MCF 10A (cell line): ENCODE measurements around the gene IMMP2L. TPM values are rescaled to one million over a fixed set of nuclear protein-coding genes. Genes with fewer than 3 reads are reported as not detected.
"Not testable (repeated sequence)": the region's sequence is repeated elsewhere in the genome, so short reads cannot be mapped to it uniquely, and the experiment has no call there.

ENCODE experiments used
- BruUV-seq: library from RNA; stranded (reverse); fragments of 400-500 nt; replicated peaks from 2 replicates; lab custom pipeline; 2021; lab: Mats Ljungman, UMichigan
- CTCF ChIA-PET: fragments of 300-600 bp; sonication (Branson Sonifier 250); formaldehyde crosslinking; extraction: SDS; loops from one replicate; lab custom pipeline; 2021; ENCODE audit warnings: antibody characterized with exemption, inconsistent platforms; lab: Yijun Ruan, JAX
- POLR2A ChIA-PET: fragments of 300-600, 350-650 bp; sonication (Branson Sonifier 250); formaldehyde crosslinking; extraction: SDS; loops from one replicate; lab custom pipeline; 2020; ENCODE audit warnings: antibody characterized with exemption, inconsistent platforms; lab: Yijun Ruan, JAX
- DNase-seq: peaks from one replicate; pipeline ENCODE4 v3.0.0-alpha.2; 2018; ENCODE audit not compliant: unreplicated experiment
- H3K27ac Mint-ChIP-seq: one replicate; pipeline ENCODE4 v1.8.0; 2022; ENCODE audit warnings: mild to moderate bottlenecking, low read depth, mixed read lengths; ENCODE audit not compliant: unreplicated experiment
- H3K27me3 Mint-ChIP-seq: one replicate; pipeline ENCODE4 v1.8.0; 2022; ENCODE audit warnings: mixed read lengths; ENCODE audit not compliant: insufficient read depth, unreplicated experiment
- H3K36me3 Mint-ChIP-seq: one replicate; pipeline ENCODE4 v1.8.0; 2022; ENCODE audit warnings: mild to moderate bottlenecking, moderate library complexity, mixed read lengths; ENCODE audit not compliant: insufficient read depth, unreplicated experiment
- H3K4me1 Mint-ChIP-seq: one replicate; pipeline ENCODE4 v1.8.0; 2022; ENCODE audit warnings: mixed read lengths; ENCODE audit not compliant: insufficient read depth, unreplicated experiment
- H3K4me3 Mint-ChIP-seq: one replicate; pipeline ENCODE4 v1.8.0; 2022; ENCODE audit warnings: mild to moderate bottlenecking, moderate library complexity, mixed read lengths; ENCODE audit not compliant: unreplicated experiment
- H3K9me3 Mint-ChIP-seq: one replicate; pipeline ENCODE4 v1.8.0; 2022; ENCODE audit warnings: mixed read lengths; ENCODE audit not compliant: unreplicated experiment
- intact Hi-C: fragments of 100-400 bp; cut with micrococcal nuclease; formaldehyde crosslinking; loops from 2 replicates; pipeline ENCODE4 v1.14.1; 2022
- total RNA-seq: library from RNA; stranded (reverse); gene quantifications from 2 replicates; pipeline ENCODE4 v1.2.3, GENCODE V29; 2022
- TF ChIP-seq, protein P1 (sequence below): fragments of 200-600 bp; IDR thresholded peaks from one replicate; pipeline ENCODE4 v1.8.0; 2022; ENCODE audit warnings: antibody characterized with exemption, mild to moderate bottlenecking; ENCODE audit not compliant: unreplicated experiment

The IMMP2L gene
- total RNA-seq, 1 experiment from 2014 or later = 23.7 TPM

DNA sequence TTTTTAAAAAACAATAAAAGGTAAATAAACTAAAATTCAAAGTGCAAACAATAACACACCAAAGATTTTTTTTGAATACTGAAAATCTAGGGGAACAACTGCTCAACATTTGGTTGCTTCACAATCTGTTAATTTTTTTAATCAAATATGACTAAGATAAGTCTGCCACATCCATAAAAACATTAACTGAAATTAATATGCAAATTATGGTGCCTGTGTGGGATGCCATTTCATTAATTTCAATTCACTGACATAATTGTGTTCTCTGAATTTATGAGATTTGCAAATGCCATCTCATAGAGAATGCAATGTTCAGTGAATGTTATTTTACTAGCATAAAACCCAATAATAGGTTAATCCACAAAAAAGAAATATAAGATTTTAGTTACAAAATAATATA, 237.5 kb downstream of the IMMP2L start:
- ChIA-PET CTCF (interaction anchor here (0.7 kb wide), 1 partner anchor 168 kb away, joined by 3 read pairs; no protein-coding TSS in a partner anchor), POLR2A (interaction anchor here (0.5 kb wide), 1 partner anchor 988 kb away, joined by 4 read pairs; no protein-coding TSS in a partner anchor)
- no TSS peak for BruUV-seq
- no peak overlapping the region for H3K27ac Mint-ChIP-seq
- H3K9me3 Mint-ChIP-seq = no peaks in the 10 kb centered on the region
- H3K4me1 Mint-ChIP-seq = no peaks in the 10 kb centered on the region
- intact Hi-C loops = no loop called here
- H3K4me3 Mint-ChIP-seq = no peak overlapping the region
- no peak for DNase-seq
- no peaks in the 10 kb centered on the region for H3K36me3 Mint-ChIP-seq
- H3K27me3 Mint-ChIP-seq = no peaks in the 10 kb centered on the region
- TF ChIP-seq, protein P1, sequence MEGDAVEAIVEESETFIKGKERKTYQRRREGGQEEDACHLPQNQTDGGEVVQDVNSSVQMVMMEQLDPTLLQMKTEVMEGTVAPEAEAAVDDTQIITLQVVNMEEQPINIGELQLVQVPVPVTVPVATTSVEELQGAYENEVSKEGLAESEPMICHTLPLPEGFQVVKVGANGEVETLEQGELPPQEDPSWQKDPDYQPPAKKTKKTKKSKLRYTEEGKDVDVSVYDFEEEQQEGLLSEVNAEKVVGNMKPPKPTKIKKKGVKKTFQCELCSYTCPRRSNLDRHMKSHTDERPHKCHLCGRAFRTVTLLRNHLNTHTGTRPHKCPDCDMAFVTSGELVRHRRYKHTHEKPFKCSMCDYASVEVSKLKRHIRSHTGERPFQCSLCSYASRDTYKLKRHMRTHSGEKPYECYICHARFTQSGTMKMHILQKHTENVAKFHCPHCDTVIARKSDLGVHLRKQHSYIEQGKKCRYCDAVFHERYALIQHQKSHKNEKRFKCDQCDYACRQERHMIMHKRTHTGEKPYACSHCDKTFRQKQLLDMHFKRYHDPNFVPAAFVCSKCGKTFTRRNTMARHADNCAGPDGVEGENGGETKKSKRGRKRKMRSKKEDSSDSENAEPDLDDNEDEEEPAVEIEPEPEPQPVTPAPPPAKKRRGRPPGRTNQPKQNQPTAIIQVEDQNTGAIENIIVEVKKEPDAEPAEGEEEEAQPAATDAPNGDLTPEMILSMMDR = no peak

DNA sequence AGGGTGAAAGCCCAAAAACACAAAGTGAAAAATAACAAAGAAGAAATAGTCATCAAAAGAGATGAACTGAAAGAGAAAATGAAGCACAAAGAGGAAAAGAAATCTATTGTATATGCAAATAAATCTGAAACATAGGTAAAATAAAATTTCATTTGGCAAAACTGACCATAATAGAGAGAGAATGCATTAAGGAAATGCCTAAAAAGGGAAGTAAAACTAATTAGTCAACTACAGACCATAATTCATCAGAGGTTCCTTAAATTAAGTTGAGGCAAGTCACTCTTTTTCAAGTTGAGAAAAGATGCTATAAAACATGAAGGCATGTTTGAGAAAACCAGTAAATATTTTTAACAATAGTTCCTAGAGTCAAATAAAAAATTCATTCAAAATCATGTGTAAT, 238.1 kb downstream of the IMMP2L start:
- no peaks in the 10 kb centered on the region for H3K4me1 Mint-ChIP-seq
- H3K27me3 Mint-ChIP-seq = no peaks in the 10 kb centered on the region
- CTCF ChIA-PET = no interaction called here
- POLR2A ChIA-PET = no interaction called here
- H3K9me3 Mint-ChIP-seq = no peaks in the 10 kb centered on the region
- no peak for DNase-seq
- H3K36me3 Mint-ChIP-seq = no peaks in the 10 kb centered on the region
- no peak overlapping the region for H3K27ac Mint-ChIP-seq
- H3K4me3 Mint-ChIP-seq = no peak overlapping the region
- BruUV-seq = no TSS peak
- TF ChIP-seq, protein P1 = no peak
- intact Hi-C loops = no loop called here

DNA sequence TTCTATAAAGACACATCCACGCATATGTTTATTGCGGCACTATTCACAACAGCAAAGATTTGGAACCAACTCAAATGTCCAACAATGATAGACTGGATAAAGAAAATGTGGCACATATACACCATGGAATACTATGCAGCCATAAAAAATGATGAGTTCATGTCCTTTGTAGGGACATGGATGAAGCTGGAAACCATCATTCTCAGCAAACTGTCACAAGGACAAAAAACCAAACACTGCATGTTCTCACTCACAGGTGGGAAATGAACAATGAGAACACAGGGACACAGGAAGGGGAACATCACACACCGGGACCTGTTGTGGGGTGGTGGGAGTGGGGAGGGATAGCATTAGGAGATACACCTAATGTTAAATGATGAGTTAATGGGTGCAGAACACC, 238.6 kb downstream of the IMMP2L start:
- H3K27me3 Mint-ChIP-seq, H3K9me3 Mint-ChIP-seq, intact Hi-C loops, H3K4me1 Mint-ChIP-seq, H3K4me3 Mint-ChIP-seq, DNase-seq, H3K27ac Mint-ChIP-seq, H3K36me3 Mint-ChIP-seq, BruUV-seq: not testable (repeated sequence)
- CTCF ChIA-PET = interaction anchor here (1.2 kb wide), 1 partner anchor 11 kb away, joined by 4 read pairs; no protein-coding TSS in a partner anchor
- POLR2A ChIA-PET = interaction anchor here (1.1 kb wide), 1 partner anchor 11 kb away, joined by 3 read pairs; no protein-coding TSS in a partner anchor

DNA sequence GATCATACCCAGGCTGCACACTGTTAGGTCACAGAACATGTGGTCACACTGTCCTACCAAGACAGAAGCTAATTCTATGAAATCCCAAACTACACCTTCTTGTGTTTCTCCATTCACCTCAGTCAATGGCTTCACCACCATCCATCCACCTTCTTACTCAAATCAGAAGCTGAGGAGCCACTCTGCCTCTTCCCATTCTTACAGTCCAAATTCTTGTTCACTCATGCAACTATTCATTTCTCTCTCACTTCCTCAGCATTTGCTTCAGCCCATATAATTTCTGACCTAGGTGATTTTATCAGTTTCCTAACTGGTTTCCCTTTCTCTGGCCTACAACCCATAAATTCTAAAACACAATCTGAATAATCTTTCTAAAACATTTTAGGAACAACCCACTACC, 242.2 kb downstream of the IMMP2L start:
- Mint-ChIP-seq H3K4me1 (no peaks in the 10 kb centered on the region), H3K4me3 (no peak overlapping the region), H3K27ac (no peak overlapping the region), H3K9me3 (no peaks in the 10 kb centered on the region), H3K36me3 (no peaks in the 10 kb centered on the region), H3K27me3 (no peaks in the 10 kb centered on the region)
- intact Hi-C loops = no loop called here
- ChIA-PET CTCF (no interaction called here), POLR2A (no interaction called here)
- TF ChIP-seq, protein P1 = no peak
- no peak for DNase-seq
- no TSS peak for BruUV-seq
